Peyer's patch (tissue), 4 donors: ENCODE results near the gene BTD.

Source experiments
- POLR2A ChIP-seq, 2 donors: fragments of 450-650 bp; IDR thresholded peaks; one replicate each; pipeline ENCODE4 v1.5.1; 2017; ENCODE audit warnings: antibody characterized with exemption in 2 of 2, mild to moderate bottlenecking in 2 of 2, moderate library complexity in 2 of 2
- TF ChIP-seq, protein P1 (sequence below), 6 experiments: fragments of 450-650 bp in 4 of 6; fragments of 200-600 bp in 2 of 6; sonication (generic) in 1 of 6; IDR thresholded peaks; one replicate each; pipeline ENCODE4 v1.5.1; 2017 to 2019; ENCODE audit warnings: antibody characterized with exemption in 6 of 6, mild to moderate bottlenecking in 3 of 6, moderate library complexity in 1 of 6

DNA sequence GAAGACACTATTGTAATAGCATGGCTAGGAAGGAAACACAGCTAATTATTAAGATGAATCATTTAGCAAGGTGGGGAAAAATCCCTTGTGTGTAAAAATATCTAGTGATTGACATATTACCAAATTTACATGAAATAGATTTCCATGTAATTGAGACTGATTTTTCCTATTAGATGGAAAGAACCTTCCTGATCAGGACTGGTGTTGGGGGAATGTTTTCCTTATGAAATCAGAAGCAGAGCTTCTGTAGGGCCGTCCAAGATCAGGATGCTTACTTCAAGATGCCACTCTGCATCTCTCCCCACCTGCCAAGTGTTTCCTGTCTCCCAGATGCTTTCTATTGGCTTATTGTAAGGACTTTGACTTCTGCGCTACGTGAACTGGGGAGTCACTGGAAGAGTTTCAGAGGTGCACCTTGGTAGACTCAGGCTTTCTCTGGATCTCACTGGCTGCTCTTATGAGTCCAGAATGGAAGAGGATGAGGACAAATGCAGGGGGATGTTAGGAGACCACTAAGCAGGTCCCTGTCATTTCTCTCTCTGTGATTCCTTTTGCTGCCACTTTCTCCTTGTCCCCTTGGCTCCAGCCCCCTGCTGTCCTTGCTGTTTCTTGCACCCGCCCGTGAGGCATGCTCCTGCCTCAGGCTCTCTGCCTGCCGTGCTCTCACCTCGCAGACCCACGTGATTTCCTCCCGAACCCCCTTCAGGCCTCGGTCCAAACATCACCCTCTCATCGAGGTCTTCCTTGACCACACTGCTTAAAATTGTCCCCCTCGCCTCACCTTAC is 30.1 kb downstream of the BTD start:
- TF ChIP-seq, protein P1, sequence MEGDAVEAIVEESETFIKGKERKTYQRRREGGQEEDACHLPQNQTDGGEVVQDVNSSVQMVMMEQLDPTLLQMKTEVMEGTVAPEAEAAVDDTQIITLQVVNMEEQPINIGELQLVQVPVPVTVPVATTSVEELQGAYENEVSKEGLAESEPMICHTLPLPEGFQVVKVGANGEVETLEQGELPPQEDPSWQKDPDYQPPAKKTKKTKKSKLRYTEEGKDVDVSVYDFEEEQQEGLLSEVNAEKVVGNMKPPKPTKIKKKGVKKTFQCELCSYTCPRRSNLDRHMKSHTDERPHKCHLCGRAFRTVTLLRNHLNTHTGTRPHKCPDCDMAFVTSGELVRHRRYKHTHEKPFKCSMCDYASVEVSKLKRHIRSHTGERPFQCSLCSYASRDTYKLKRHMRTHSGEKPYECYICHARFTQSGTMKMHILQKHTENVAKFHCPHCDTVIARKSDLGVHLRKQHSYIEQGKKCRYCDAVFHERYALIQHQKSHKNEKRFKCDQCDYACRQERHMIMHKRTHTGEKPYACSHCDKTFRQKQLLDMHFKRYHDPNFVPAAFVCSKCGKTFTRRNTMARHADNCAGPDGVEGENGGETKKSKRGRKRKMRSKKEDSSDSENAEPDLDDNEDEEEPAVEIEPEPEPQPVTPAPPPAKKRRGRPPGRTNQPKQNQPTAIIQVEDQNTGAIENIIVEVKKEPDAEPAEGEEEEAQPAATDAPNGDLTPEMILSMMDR (IDR thresholded peaks at IDR 0.05), result no peak
- no peak for TF ChIP-seq POLR2A (IDR thresholded peaks at IDR 0.05)
